Karpas-422 (cell line): ENCODE results near the gene DDX49. TPM values are rescaled to one million over a fixed set of nuclear protein-coding genes. Genes with fewer than 3 reads are reported as not detected.

ENCODE experiments used
- DNase-seq: peaks from one replicate; pipeline ENCODE4 v3.0.0-alpha.2; 2015
- H2AFZ ChIP-seq: fragments of 200-600 bp; sonication (generic); 2 replicates; pipeline ENCODE4 v1.6.1; 2014; ENCODE audit warnings: antibody characterized with exemption, low read length, mixed read lengths
- H3K27ac ChIP-seq: fragments of 200-600 bp; sonication (generic); 2 replicates; pipeline ENCODE4 v1.5.1; 2014; ENCODE audit warnings: mild to moderate bottlenecking, low read length, moderate library complexity
- H3K27me3 ChIP-seq: fragments of 200-600 bp; sonication (generic); 2 replicates; pipeline ENCODE4 v1.6.1; 2014; ENCODE audit warnings: low read length, mixed read lengths
- H3K36me3 ChIP-seq: fragments of 200-600 bp; sonication (generic); 2 replicates; pipeline ENCODE4 v1.6.1; 2014; ENCODE audit warnings: low read length, mixed read lengths; ENCODE audit not compliant: insufficient read depth
- H3K4me1 ChIP-seq: fragments of 200-600 bp; sonication (generic); 2 replicates; pipeline ENCODE4 v1.6.1; 2014; ENCODE audit warnings: mild to moderate bottlenecking, low read length, mixed read lengths
- H3K4me2 ChIP-seq: fragments of 200-600 bp; sonication (generic); 2 replicates; pipeline ENCODE4 v1.6.1; 2014; ENCODE audit warnings: low read length, low read depth, mild to moderate bottlenecking; ENCODE audit not compliant: poor library complexity, severe bottlenecking
- H3K4me3 ChIP-seq: fragments of 200-600 bp; sonication (generic); 2 replicates; pipeline ENCODE4 v1.5.1; 2014; ENCODE audit warnings: mild to moderate bottlenecking, antibody characterized with exemption, low read length, mixed read lengths
- H3K79me2 ChIP-seq: fragments of 200-600 bp; sonication (generic); 2 replicates; pipeline ENCODE4 v1.6.1; 2014; ENCODE audit warnings: mild to moderate bottlenecking, low read length, mixed read lengths
- H3K9ac ChIP-seq: fragments of 200-600 bp; sonication (generic); 2 replicates; pipeline ENCODE4 v1.6.0; 2014; ENCODE audit warnings: low read length
- H3K9me2 ChIP-seq: fragments of 200-600 bp; sonication (generic), shearing (Covaris generic); replicated peaks from 2 replicates; pipeline ENCODE4 v1.6.0; 2014; ENCODE audit warnings: mild to moderate bottlenecking, low read length, moderate library complexity; ENCODE audit not compliant: insufficient read depth
- H3K9me3 ChIP-seq: fragments of 300-700, 200-600 bp; sonication (generic); 2 replicates; pipeline ENCODE4 v1.6.1; 2014; ENCODE audit warnings: low read length, mixed read lengths
- H4K20me1 ChIP-seq: fragments of 200-600 bp; sonication (generic); 2 replicates; pipeline ENCODE4 v1.6.1; 2014; ENCODE audit warnings: mild to moderate bottlenecking, antibody characterized with exemption, low read length, low read depth; ENCODE audit not compliant: insufficient read depth
- total RNA-seq: library from RNA; depleted of rRNA; stranded (reverse); fragments of >200 nt; shearing (Covaris generic); gene quantifications from 2 replicates; pipeline ENCODE4 v1.2.3, GENCODE V29; 2014; ENCODE audit warnings: low replicate concordance

The DDX49 gene
- total RNA-seq, 1 experiment from 2014 or later, result 49.3 TPM

GRCh38 chr19:18941628-18942354 is 22.3 kb downstream of the DDX49 start:
- Histone ChIP-seq H3K36me3 (no peaks in the 10 kb centered on the region), H3K27me3 (no peaks in the 10 kb centered on the region), H3K9ac (no peak overlapping the region), H3K27ac (no peak overlapping the region), H3K79me2 (no peaks in the 10 kb centered on the region), H3K9me3 (no peaks in the 10 kb centered on the region), H4K20me1 (no peaks in the 10 kb centered on the region), H3K9me2 (no peaks in the 10 kb centered on the region), H3K4me1 (peaks cover 14% of the 10 kb centered on the region), H2AFZ (no peak overlapping the region), H3K4me2 (no peak overlapping the region), H3K4me3 (no peak overlapping the region)
- no peak for DNase-seq

- Histone ChIP-seq H3K36me3 (no peaks in the 10 kb centered on the region), H3K4me1 (peaks cover 18% of the 10 kb centered on the region), H3K79me2 (no peaks in the 10 kb centered on the region), H3K4me2 (no peak overlapping the region), H4K20me1 (no peaks in the 10 kb centered on the region), H3K27ac (no peak overlapping the region), H3K9me2 (no peaks in the 10 kb centered on the region), H3K9me3 (no peaks in the 10 kb centered on the region), H2AFZ (no peak overlapping the region), H3K4me3 (no peak overlapping the region), H3K27me3 (no peaks in the 10 kb centered on the region), H3K9ac (no peak overlapping the region)
- DNase-seq, result no peak
These were observed 23.2 kb downstream of the DDX49 start for GRCh38 chr19:18942692-18943091.

- no peak overlapping the region for H3K4me3 ChIP-seq
- H3K4me2 ChIP-seq, result no peak overlapping the region
- H3K9me3 ChIP-seq, result no peaks in the 10 kb centered on the region
- H3K79me2 ChIP-seq, result no peaks in the 10 kb centered on the region
- no peaks in the 10 kb centered on the region for H3K27me3 ChIP-seq
- H3K27ac ChIP-seq, result no peak overlapping the region
- H2AFZ ChIP-seq, result no peak overlapping the region
- H4K20me1 ChIP-seq, result no peaks in the 10 kb centered on the region
- H3K36me3 ChIP-seq, result no peaks in the 10 kb centered on the region
- no peak overlapping the region for H3K9ac ChIP-seq
- no peak for DNase-seq
- peaks cover 18% of the 10 kb centered on the region for H3K4me1 ChIP-seq
- no peaks in the 10 kb centered on the region for H3K9me2 ChIP-seq
These were observed 23.9 kb downstream of the DDX49 start for GRCh38 chr19:18943465-18943864.

- H4K20me1 ChIP-seq, result no peaks in the 10 kb centered on the region
- H3K4me1 ChIP-seq, result peaks cover 14% of the 10 kb centered on the region
- no peak overlapping the region for H3K9ac ChIP-seq
- no peak for DNase-seq
- no peaks in the 10 kb centered on the region for H3K79me2 ChIP-seq
- no peak overlapping the region for H3K4me2 ChIP-seq
- no peaks in the 10 kb centered on the region for H3K9me3 ChIP-seq
- no peak overlapping the region for H3K27ac ChIP-seq
- no peak overlapping the region for H3K4me3 ChIP-seq
- no peaks in the 10 kb centered on the region for H3K27me3 ChIP-seq
- no peaks in the 10 kb centered on the region for H3K36me3 ChIP-seq
- H2AFZ ChIP-seq, result no peak overlapping the region
- H3K9me2 ChIP-seq, result no peaks in the 10 kb centered on the region
These were observed 25.8 kb downstream of the DDX49 start for GRCh38 chr19:18945297-18945696.

GRCh38 chr19:18946335-18946734 is 26.8 kb downstream of the DDX49 start:
- DNase-seq, result no peak
- Histone ChIP-seq H3K27me3 (no peaks in the 10 kb centered on the region), H3K27ac (no peak overlapping the region), H4K20me1 (no peaks in the 10 kb centered on the region), H3K9me2 (no peaks in the 10 kb centered on the region), H2AFZ (no peak overlapping the region), H3K9ac (no peak overlapping the region), H3K4me2 (no peak overlapping the region), H3K9me3 (no peaks in the 10 kb centered on the region), H3K4me3 (no peak overlapping the region), H3K36me3 (no peaks in the 10 kb centered on the region), H3K79me2 (no peaks in the 10 kb centered on the region), H3K4me1 (peaks cover 8% of the 10 kb centered on the region)

GRCh38 chr19:18946918-18947317 is 27.4 kb downstream of the DDX49 start:
- Histone ChIP-seq H3K27me3 (no peaks in the 10 kb centered on the region), H3K79me2 (no peaks in the 10 kb centered on the region), H2AFZ (no peak overlapping the region), H3K27ac (no peak overlapping the region), H3K4me3 (no peak overlapping the region), H3K9me2 (no peaks in the 10 kb centered on the region), H3K9ac (no peak overlapping the region), H3K4me1 (peaks cover 8% of the 10 kb centered on the region), H4K20me1 (no peaks in the 10 kb centered on the region), H3K36me3 (no peaks in the 10 kb centered on the region), H3K9me3 (no peaks in the 10 kb centered on the region), H3K4me2 (peak overlapping the region; percentile 17)
- peak; percentile 71 for DNase-seq

- H3K4me3 ChIP-seq, result no peak overlapping the region
- no peaks in the 10 kb centered on the region for H3K27me3 ChIP-seq
- no peak overlapping the region for H2AFZ ChIP-seq
- H3K9me3 ChIP-seq, result no peaks in the 10 kb centered on the region
- no peak overlapping the region for H3K27ac ChIP-seq
- no peak overlapping the region for H3K4me2 ChIP-seq
- H3K4me1 ChIP-seq, result peaks cover 8% of the 10 kb centered on the region
- no peaks in the 10 kb centered on the region for H3K79me2 ChIP-seq
- no peaks in the 10 kb centered on the region for H3K36me3 ChIP-seq
- no peaks in the 10 kb centered on the region for H3K9me2 ChIP-seq
- no peak for DNase-seq
- no peak overlapping the region for H3K9ac ChIP-seq
- H4K20me1 ChIP-seq, result no peaks in the 10 kb centered on the region
These were observed 28.8 kb downstream of the DDX49 start for GRCh38 chr19:18948075-18948975.

- H3K4me1 ChIP-seq, result peaks cover 8% of the 10 kb centered on the region
- H3K27ac ChIP-seq, result no peak overlapping the region
- no peaks in the 10 kb centered on the region for H3K9me3 ChIP-seq
These were observed 29.5 kb downstream of the DDX49 start for GRCh38 chr19:18948976-18949356.

More at GRCh38 chr19:18948976-18949356, 29.5 kb downstream of the DDX49 start:
- H3K4me3 ChIP-seq, result no peak overlapping the region
- no peaks in the 10 kb centered on the region for H3K36me3 ChIP-seq
- H3K27me3 ChIP-seq, result no peaks in the 10 kb centered on the region
- H3K79me2 ChIP-seq, result no peaks in the 10 kb centered on the region
- DNase-seq, result no peak
- no peak overlapping the region for H3K9ac ChIP-seq
- H3K9me2 ChIP-seq, result no peaks in the 10 kb centered on the region
- no peak overlapping the region for H3K4me2 ChIP-seq
- no peaks in the 10 kb centered on the region for H4K20me1 ChIP-seq
- H2AFZ ChIP-seq, result no peak overlapping the region
